HCT116 (cell line): Measurements from ENCODE around the gene TUBA4B. TPM values are rescaled to one million over a fixed set of nuclear protein-coding genes. Genes with fewer than 3 reads are reported as not detected.

Experiments
- ATAC-seq: fragments of 200-7000 bp; cut with Tn5 transposase; 2 replicates; pipeline ENCODE4 v1.9.1; 2020; ENCODE audit warnings: mild to moderate bottlenecking, moderate library complexity
- BruUV-seq: library from RNA; stranded (reverse); fragments of 400-500 nt; replicated peaks from 2 replicates; lab custom pipeline; 2021; lab: Mats Ljungman, UMichigan
- CTCF ChIA-PET: fragments of 300-600 bp; sonication (Branson Sonifier 250); formaldehyde crosslinking; loops from one replicate; lab custom pipeline; 2021; ENCODE audit warnings: antibody characterized with exemption; lab: Charles Lee
- POLR2A ChIA-PET: fragments of 300-600, 350-600 bp; sonication (Branson Sonifier 250); formaldehyde crosslinking; loops from one replicate; lab custom pipeline; 2021; ENCODE audit warnings: antibody characterized with exemption; lab: Charles Lee
- RAD21 ChIA-PET, 2 experiments: fragments of 300-600 bp; sonication (Branson Sonifier 250); formaldehyde crosslinking; loops; one replicate each; lab custom pipeline; 2023; ENCODE audit warnings: low total read pairs in 2 of 2; ENCODE audit not compliant: uncharacterized antibody in 2 of 2, unreplicated experiment in 2 of 2, low non-redundant PET in 1 of 2; lab: Charles Lee
- DNase-seq: peaks from one replicate; pipeline ENCODE4 v3.0.0-alpha.2; 2010; ENCODE audit warnings: low read depth, low spot score
- H2AFZ ChIP-seq: fragments of 200-600 bp; shearing (Covaris generic), sonication (generic); 2 replicates; pipeline ENCODE4 v1.6.1; 2017; ENCODE audit warnings: low read depth, mixed run types, mixed read lengths, antibody characterized with exemption, low read length; ENCODE audit not compliant: poor library complexity, severe bottlenecking
- H3K27ac ChIP-seq: 2 replicates; pipeline ENCODE4 v1.5.1; 2012; ENCODE audit warnings: low read depth, low read length
- H3K27me3 ChIP-seq: fragments of 200-600 bp; sonication (generic); 2 replicates; pipeline ENCODE4 v1.6.1; 2016; ENCODE audit warnings: mixed run types, low read length, mixed read lengths; ENCODE audit not compliant: insufficient read depth
- H3K36me3 ChIP-seq, 2 experiments: fragments of 200-500 bp in 1 of 2; fragments of 200-600 bp in 1 of 2; sonication (Bioruptor generic) in 1 of 2; sonication (generic) in 1 of 2; 2 replicates each; pipeline versions ENCODE4 v1.5.1 to v1.6.1; 2014 to 2016; ENCODE audit warnings: low read length in 2 of 2, inconsistent platforms in 1 of 2, mixed read lengths in 1 of 2, mixed run types in 1 of 2; ENCODE audit not compliant: insufficient read depth in 2 of 2, control insufficient read depth in 1 of 2
- H3K4me1 ChIP-seq, 2 experiments: fragments of 200-600 bp in 1 of 2; sonication (generic) in 1 of 2; 2 replicates each; pipeline versions ENCODE4 v1.5.1 to v1.6.1; 2012 to 2017; ENCODE audit warnings: low read length in 2 of 2, inconsistent platforms in 1 of 2, mild to moderate bottlenecking in 1 of 2, mixed read lengths in 1 of 2, mixed run types in 1 of 2, moderate library complexity in 1 of 2; ENCODE audit not compliant: insufficient read depth in 2 of 2, control insufficient read depth in 1 of 2
- H3K4me2 ChIP-seq: fragments of 200-600 bp; sonication (generic); 2 replicates; pipeline ENCODE4 v1.6.1; 2017; ENCODE audit warnings: mixed run types, low read length, mixed read lengths
- H3K4me3 ChIP-seq, 2 experiments: fragments of 200-600 bp in 1 of 2; sonication (generic) in 1 of 2; replicated peaks in 1 of 2; 2 replicates each; pipeline ENCODE4 v1.5.1; 2011 to 2016; ENCODE audit warnings: low read length in 2 of 2, control low read depth in 1 of 2, low read depth in 1 of 2, mild to moderate bottlenecking in 1 of 2, mixed read lengths in 1 of 2, mixed run types in 1 of 2
- H3K79me2 ChIP-seq: fragments of 200-600 bp; sonication (generic); 2 replicates; pipeline ENCODE4 v1.6.1; 2017; ENCODE audit warnings: mild to moderate bottlenecking, mixed run types, low read length, moderate library complexity, mixed read lengths; ENCODE audit not compliant: insufficient read depth
- H3K9ac ChIP-seq: fragments of 200-600 bp; sonication (generic); 2 replicates; pipeline ENCODE4 v1.6.1; 2016; ENCODE audit warnings: low read length, mixed read lengths
- H3K9me2 ChIP-seq: fragments of 200-600 bp; sonication (generic), shearing (Covaris generic); 2 replicates; pipeline ENCODE4 v1.6.1; 2017; ENCODE audit warnings: mixed run types, mild to moderate bottlenecking, moderate library complexity; ENCODE audit not compliant: insufficient read depth
- H3K9me3 ChIP-seq, 2 experiments: fragments of 200-500 bp in 1 of 2; fragments of 200-600 bp in 1 of 2; sonication (Bioruptor generic) in 1 of 2; sonication (generic) in 1 of 2; 2 replicates each; pipeline ENCODE4 v1.6.1; 2014 to 2017; ENCODE audit warnings: low read length in 2 of 2, mixed read lengths in 2 of 2, inconsistent platforms in 1 of 2, low read depth in 1 of 2, mild to moderate bottlenecking in 1 of 2, mixed run types in 1 of 2, moderate library complexity in 1 of 2; ENCODE audit not compliant: control insufficient read depth in 1 of 2, insufficient read depth in 1 of 2
- H4K20me1 ChIP-seq: fragments of 200-600 bp; sonication (generic), shearing (Covaris generic); 2 replicates; pipeline ENCODE4 v1.6.1; 2017; ENCODE audit warnings: mixed run types, mild to moderate bottlenecking, moderate library complexity; ENCODE audit not compliant: insufficient read depth
- CEBPB ChIP-seq: IDR thresholded peaks from 2 replicates; pipeline ENCODE4 v1.6.1; 2012; ENCODE audit warnings: low read depth
- JUND ChIP-seq: IDR thresholded peaks from 2 replicates; pipeline ENCODE4 v1.6.1; 2012
- POLR2A ChIP-seq: IDR thresholded peaks from 2 replicates; pipeline ENCODE4 v1.7.0; 2011; ENCODE audit warnings: borderline replicate concordance; ENCODE audit not compliant: insufficient read depth, insufficient read length; ENCODE audit errors: extremely low read depth
- SP1 ChIP-seq: IDR thresholded peaks from 2 replicates; pipeline ENCODE4 v1.6.1; 2012; ENCODE audit warnings: low read depth
- TCF7L2 ChIP-seq: IDR thresholded peaks from 2 replicates; pipeline ENCODE4 v1.7.0; 2011; ENCODE audit warnings: borderline replicate concordance, inconsistent platforms; ENCODE audit not compliant: insufficient read depth, insufficient read length; ENCODE audit errors: extremely low read depth
- YY1 ChIP-seq: IDR thresholded peaks from 2 replicates; pipeline ENCODE4 v1.6.1; 2011; ENCODE audit warnings: low read length, low read depth, moderate library complexity, mild to moderate bottlenecking; ENCODE audit not compliant: insufficient replicate concordance; ENCODE audit errors: extremely low read depth
- ZFX ChIP-seq: fragments of 450-650 bp; IDR thresholded peaks from 2 replicates; pipeline ENCODE4 v1.6.1; 2017
- intact Hi-C: fragments of 100-400 bp; cut with micrococcal nuclease; formaldehyde crosslinking; loops from 2 replicates; pipeline ENCODE4 v1.10.0; 2022
- total RNA-seq: library from RNA; stranded (reverse); gene quantifications from one replicate; pipeline ENCODE4 v1.2.1, GENCODE V29; 2021; ENCODE audit not compliant: unreplicated experiment
- TF ChIP-seq, protein P1 (sequence below): IDR thresholded peaks from 2 replicates; pipeline ENCODE4 v1.6.1; 2011; ENCODE audit warnings: mild to moderate bottlenecking, low read length, moderate library complexity; ENCODE audit not compliant: insufficient replicate concordance; ENCODE audit errors: extremely low read depth
- TF ChIP-seq, protein P2 (sequence below), 3 experiments: fragments of 200-600 bp in 1 of 3; sonication (generic) in 1 of 3; IDR thresholded peaks in 2 of 3; conservative IDR thresholded peaks in 1 of 3; 2 replicates each; pipeline ENCODE4 v1.5.1; 2012 to 2017; ENCODE audit warnings: low read depth in 2 of 3, low read length in 2 of 3, antibody characterized with exemption in 1 of 3, borderline replicate concordance in 1 of 3, control low read depth in 1 of 3, mild to moderate bottlenecking in 1 of 3, mixed read lengths in 1 of 3, mixed run types in 1 of 3, moderate library complexity in 1 of 3; ENCODE audit not compliant: insufficient read depth in 1 of 3
- TF ChIP-seq, protein P3 (sequence below): IDR thresholded peaks from 2 replicates; pipeline ENCODE4 v1.6.1; 2012

TUBA4B gene
- total RNA-seq, 1 experiment from 2014 or later = not detected

DNA sequence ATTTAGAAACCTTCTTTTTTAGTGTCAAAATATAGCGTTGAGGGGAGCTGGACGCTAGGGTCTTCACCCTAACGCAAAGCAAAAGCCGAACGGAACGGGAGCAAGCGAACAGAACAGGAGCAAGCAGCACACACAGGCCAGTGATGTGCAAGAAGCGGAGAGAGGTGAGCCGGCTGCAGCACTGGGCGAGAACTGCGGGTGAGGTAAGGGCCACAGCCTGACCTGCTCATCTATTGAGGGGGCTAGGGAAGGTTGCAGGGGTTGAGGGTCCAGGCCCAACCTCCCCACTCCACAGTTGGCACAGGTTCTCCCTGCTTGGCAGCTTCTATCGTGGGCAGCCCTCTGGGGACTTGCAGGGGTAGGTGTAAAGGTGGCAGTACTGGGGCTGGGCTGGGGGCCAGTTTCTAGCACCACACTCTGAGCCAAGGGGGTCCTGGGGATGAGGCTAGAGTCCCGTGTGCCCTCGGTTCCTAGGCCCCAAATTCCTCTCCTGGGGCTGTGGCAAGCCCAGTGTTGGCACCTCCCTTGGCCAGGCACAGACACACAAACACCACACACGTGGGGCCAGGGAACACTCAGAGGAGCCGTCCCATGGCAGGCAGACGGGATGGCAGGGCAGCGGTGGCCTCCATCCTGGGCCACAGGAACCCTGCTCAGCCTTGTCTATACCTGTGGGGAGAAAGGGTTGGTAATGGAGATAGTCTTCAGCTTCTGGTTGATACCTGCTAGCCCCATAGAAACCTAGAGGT, 33.1 kb upstream of the TUBA4B start:
- H3K4me1 ChIP-seq = peaks cover 9 to 37% of the 10 kb centered on the region in 2 experiments; a peak in 3 of 4 replicates
- BruUV-seq = no TSS peak
- H3K4me3 ChIP-seq = no peak overlapping the region
- POLR2A ChIA-PET = no interaction called here
- H3K9me3 ChIP-seq = no peaks in the 10 kb centered on the region
- no peaks in the 10 kb centered on the region for H4K20me1 ChIP-seq
- no peak overlapping the region for H2AFZ ChIP-seq
- TF ChIP-seq TCF7L2 = no peak
- TF ChIP-seq SP1 = no peak
- TF ChIP-seq YY1 = no peak
- TF ChIP-seq, protein P1, sequence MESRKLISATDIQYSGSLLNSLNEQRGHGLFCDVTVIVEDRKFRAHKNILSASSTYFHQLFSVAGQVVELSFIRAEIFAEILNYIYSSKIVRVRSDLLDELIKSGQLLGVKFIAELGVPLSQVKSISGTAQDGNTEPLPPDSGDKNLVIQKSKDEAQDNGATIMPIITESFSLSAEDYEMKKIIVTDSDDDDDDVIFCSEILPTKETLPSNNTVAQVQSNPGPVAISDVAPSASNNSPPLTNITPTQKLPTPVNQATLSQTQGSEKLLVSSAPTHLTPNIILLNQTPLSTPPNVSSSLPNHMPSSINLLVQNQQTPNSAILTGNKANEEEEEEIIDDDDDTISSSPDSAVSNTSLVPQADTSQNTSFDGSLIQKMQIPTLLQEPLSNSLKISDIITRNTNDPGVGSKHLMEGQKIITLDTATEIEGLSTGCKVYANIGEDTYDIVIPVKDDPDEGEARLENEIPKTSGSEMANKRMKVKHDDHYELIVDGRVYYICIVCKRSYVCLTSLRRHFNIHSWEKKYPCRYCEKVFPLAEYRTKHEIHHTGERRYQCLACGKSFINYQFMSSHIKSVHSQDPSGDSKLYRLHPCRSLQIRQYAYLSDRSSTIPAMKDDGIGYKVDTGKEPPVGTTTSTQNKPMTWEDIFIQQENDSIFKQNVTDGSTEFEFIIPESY = no peak
- no peak for TF ChIP-seq POLR2A
- no peak for TF ChIP-seq JUND
- no peak for TF ChIP-seq CEBPB
- TF ChIP-seq, protein P2, sequence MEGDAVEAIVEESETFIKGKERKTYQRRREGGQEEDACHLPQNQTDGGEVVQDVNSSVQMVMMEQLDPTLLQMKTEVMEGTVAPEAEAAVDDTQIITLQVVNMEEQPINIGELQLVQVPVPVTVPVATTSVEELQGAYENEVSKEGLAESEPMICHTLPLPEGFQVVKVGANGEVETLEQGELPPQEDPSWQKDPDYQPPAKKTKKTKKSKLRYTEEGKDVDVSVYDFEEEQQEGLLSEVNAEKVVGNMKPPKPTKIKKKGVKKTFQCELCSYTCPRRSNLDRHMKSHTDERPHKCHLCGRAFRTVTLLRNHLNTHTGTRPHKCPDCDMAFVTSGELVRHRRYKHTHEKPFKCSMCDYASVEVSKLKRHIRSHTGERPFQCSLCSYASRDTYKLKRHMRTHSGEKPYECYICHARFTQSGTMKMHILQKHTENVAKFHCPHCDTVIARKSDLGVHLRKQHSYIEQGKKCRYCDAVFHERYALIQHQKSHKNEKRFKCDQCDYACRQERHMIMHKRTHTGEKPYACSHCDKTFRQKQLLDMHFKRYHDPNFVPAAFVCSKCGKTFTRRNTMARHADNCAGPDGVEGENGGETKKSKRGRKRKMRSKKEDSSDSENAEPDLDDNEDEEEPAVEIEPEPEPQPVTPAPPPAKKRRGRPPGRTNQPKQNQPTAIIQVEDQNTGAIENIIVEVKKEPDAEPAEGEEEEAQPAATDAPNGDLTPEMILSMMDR (IDR thresholded peaks at IDR 0.05 in 2 of 3, conservative IDR thresholded peaks at IDR 0.05 in 1 of 3; ENCODE audit: borderline replicate concordance in 1 of 3, insufficient read depth in 1 of 3, low read depth in 2 of 3, low read length in 2 of 3) = no peak
- TF ChIP-seq ZFX = no peak
- TF ChIP-seq, protein P3, sequence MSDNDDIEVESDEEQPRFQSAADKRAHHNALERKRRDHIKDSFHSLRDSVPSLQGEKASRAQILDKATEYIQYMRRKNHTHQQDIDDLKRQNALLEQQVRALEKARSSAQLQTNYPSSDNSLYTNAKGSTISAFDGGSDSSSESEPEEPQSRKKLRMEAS = no peak
- H3K79me2 ChIP-seq = no peaks in the 10 kb centered on the region
- no peak overlapping the region for H3K4me2 ChIP-seq
- RAD21 ChIA-PET = no interaction called here
- ATAC-seq (no peak), DNase-seq (no peak)
- H3K36me3 ChIP-seq = peaks cover 21 to 26% of the 10 kb centered on the region in 2 experiments; a peak in 3 of 4 replicates
- peak overlapping the region; percentile 81; the same call in 1 of the 2 replicates for H3K27ac ChIP-seq
- H3K9me2 ChIP-seq = no peaks in the 10 kb centered on the region
- CTCF ChIA-PET = interaction anchor here (2.7 kb wide), 1 partner anchor 75 kb away, joined by 12 read pairs; no protein-coding TSS in a partner anchor
- H3K27me3 ChIP-seq = no peaks in the 10 kb centered on the region
- H3K9ac ChIP-seq = peak overlapping the region; percentile 76
- intact Hi-C loops = loop anchor here (1.0 kb wide), 1 partner anchor 54 kb away; no protein-coding TSS in a partner anchor
